Omental fat pad (tissue), 4 donors: ENCODE results near the gene PATL1. TPM values are rescaled to one million over a fixed set of nuclear protein-coding genes. Genes with fewer than 3 reads are reported as not detected.

ENCODE experiments used
- ATAC-seq: fragments of 150-250 bp; one replicate; pipeline ENCODE4 v1.9.1; 2016; ENCODE audit warnings: mild to moderate bottlenecking, moderate library complexity; ENCODE audit not compliant: low FRiP score
- DNase-seq: peaks from one replicate; pipeline ENCODE4 v3.0.0-alpha.2; 2019; ENCODE audit warnings: low spot score
- total RNA-seq, 4 donors: library from RNA; depleted of rRNA; stranded (reverse); fragments of >200 nt; gene quantifications; one replicate each; pipeline ENCODE4 v1.1.0, GENCODE V29; 2016
- TF ChIP-seq, protein P1 (sequence below), 3 donors: fragments of 450-650 bp; IDR thresholded peaks; one replicate each; pipeline ENCODE4 v1.5.1; 2016 to 2017; ENCODE audit warnings: antibody characterized with exemption in 3 of 3, mild to moderate bottlenecking in 3 of 3, moderate library complexity in 2 of 3

The PATL1 gene
- total RNA-seq, 4 donors from 2014 or later: 14.8 to 19.6 (median 17.1) TPM

GRCh38 chr11:59659981-59660380 is 8.9 kb downstream of the PATL1 start:
- TF ChIP-seq, protein P1, sequence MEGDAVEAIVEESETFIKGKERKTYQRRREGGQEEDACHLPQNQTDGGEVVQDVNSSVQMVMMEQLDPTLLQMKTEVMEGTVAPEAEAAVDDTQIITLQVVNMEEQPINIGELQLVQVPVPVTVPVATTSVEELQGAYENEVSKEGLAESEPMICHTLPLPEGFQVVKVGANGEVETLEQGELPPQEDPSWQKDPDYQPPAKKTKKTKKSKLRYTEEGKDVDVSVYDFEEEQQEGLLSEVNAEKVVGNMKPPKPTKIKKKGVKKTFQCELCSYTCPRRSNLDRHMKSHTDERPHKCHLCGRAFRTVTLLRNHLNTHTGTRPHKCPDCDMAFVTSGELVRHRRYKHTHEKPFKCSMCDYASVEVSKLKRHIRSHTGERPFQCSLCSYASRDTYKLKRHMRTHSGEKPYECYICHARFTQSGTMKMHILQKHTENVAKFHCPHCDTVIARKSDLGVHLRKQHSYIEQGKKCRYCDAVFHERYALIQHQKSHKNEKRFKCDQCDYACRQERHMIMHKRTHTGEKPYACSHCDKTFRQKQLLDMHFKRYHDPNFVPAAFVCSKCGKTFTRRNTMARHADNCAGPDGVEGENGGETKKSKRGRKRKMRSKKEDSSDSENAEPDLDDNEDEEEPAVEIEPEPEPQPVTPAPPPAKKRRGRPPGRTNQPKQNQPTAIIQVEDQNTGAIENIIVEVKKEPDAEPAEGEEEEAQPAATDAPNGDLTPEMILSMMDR (IDR thresholded peaks at IDR 0.05): no peak
- no peak for DNase-seq
- ATAC-seq: no peak

- ATAC-seq: no peak
- TF ChIP-seq, protein P1 (IDR thresholded peaks at IDR 0.05): no peak
- no peak for DNase-seq
Observed at GRCh38 chr11:59658036-59658435, 10.8 kb downstream of the PATL1 start.

DNA sequence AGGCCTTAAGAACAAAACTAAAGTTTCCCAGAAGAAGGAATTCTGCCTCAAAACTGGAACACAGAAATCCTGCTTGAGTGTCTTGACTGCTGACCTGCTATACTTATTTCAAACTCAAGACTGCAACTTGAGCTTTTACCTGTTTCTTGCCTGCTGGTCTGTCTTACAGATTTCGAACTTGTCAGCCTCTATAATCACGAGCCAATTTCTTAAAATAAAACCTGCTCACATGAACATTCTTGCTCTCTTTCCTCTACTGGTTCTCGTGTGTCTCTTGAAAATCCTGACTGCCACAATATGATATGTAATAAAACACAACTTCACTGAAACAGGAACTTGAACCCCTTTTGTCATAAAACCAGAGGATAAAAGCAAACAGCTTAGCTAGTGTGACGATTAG is 13.9 kb downstream of the PATL1 start:
- TF ChIP-seq, protein P1 (IDR thresholded peaks at IDR 0.05): no peak
- DNase-seq (no peak), ATAC-seq (no peak)

DNA sequence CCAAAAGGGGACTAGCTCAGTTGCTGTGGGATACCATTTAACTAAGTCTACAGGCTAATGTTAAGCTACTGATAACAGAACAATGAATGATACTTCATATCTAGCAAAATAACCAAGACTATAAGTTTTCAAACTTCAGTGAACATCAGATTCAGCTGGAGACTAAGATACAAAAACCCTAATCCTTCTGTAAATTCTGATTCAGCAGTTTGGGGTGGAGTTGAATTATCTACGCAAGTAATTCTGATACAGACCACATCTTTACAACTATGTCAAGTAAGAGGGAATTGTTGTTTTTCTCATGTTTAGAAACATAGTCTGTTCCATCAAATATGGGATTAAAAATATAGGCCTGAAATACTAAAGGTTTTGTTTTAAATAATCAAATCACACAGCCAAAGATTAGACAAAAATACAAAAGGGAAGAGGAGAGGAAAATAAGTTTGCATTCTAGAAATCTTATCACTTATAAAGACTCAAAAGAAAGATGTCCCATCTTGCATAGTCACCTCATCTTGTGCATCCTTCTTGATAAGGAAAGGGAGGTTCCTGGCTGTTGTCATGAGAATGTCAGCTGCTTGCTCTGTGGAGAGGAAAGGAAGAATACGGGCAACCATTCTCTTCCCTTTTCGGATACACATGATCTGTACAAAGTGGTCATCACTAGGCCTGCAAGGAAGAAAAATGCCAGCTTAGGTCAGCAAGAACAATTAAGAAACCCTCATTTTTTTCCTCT is 21.4 kb downstream of the PATL1 start:
- ATAC-seq (no peak), DNase-seq (no peak)
- TF ChIP-seq, protein P1 (IDR thresholded peaks at IDR 0.05): no peak

GRCh38 chr11:59644528-59644927 is 24.3 kb downstream of the PATL1 start:
- DNase-seq (no peak), ATAC-seq (no peak)
- TF ChIP-seq, protein P1 (IDR thresholded peaks at IDR 0.05): no peak

GRCh38 chr11:59643390-59643789 is 25.4 kb downstream of the PATL1 start:
- no peak for DNase-seq
- TF ChIP-seq, protein P1 (IDR thresholded peaks at IDR 0.05): no peak
- no peak for ATAC-seq

DNA sequence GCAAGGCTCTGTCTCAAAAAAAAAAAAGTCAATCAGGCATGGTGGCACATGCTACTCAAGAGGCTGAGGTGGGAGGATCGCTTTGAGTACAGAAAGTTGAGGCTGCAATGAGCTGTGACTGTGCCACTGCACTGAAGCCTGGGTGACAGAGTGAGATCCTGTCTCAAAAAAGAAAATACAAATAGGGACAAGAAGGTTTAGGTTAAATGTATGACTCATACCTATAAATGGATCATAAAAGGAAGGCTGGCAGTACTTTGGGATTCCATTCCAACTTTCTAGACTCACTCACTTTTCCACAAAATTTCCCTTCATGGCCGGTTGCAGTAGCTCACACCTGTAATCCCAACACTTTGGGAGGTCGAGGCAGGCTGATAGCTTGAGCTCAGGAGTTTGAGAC is 27.7 kb downstream of the PATL1 start:
- ATAC-seq (no peak), DNase-seq (no peak)
- TF ChIP-seq, protein P1 (IDR thresholded peaks at IDR 0.05): no peak
